Muscle layer of colon (tissue), 2 donors: ENCODE data around the gene ZNF32.
A peak's percentile ranks its signal among the peaks of the same experiment; 100 is the strongest.

Experiments used
- H3K27ac ChIP-seq: one replicate; pipeline ENCODE4 v1.7.0; 2013; ENCODE audit warnings: low read depth, mild to moderate bottlenecking, low read length, moderate library complexity
- H3K27me3 ChIP-seq, 2 donors: one replicate each; pipeline ENCODE4 v1.7.0; 2013; ENCODE audit warnings: low read length in 2 of 2, mild to moderate bottlenecking in 2 of 2; ENCODE audit not compliant: insufficient read depth in 2 of 2, control insufficient read depth in 1 of 2
- H3K36me3 ChIP-seq: one replicate; pipeline ENCODE4 v1.7.0; 2013; ENCODE audit warnings: mild to moderate bottlenecking, low read length; ENCODE audit not compliant: insufficient read depth
- H3K4me1 ChIP-seq: one replicate; pipeline ENCODE4 v1.7.0; 2013; ENCODE audit warnings: mild to moderate bottlenecking, low read length; ENCODE audit not compliant: insufficient read depth
- H3K4me3 ChIP-seq, 2 donors: one replicate each; pipeline ENCODE4 v1.7.0; 2013; ENCODE audit warnings: low read length in 2 of 2, low read depth in 1 of 2, mild to moderate bottlenecking in 1 of 2, moderate library complexity in 1 of 2
- H3K9ac ChIP-seq: one replicate; pipeline ENCODE4 v1.7.0; 2013; ENCODE audit warnings: low read length
- H3K9me3 ChIP-seq: one replicate; pipeline ENCODE4 v1.7.0; 2013; ENCODE audit warnings: mild to moderate bottlenecking, low read length
- donor health status: abdominal sarcoma.
- donor health status: Adenocarcinoma of cecum.

ZNF32 gene

GRCh38 chr10:43679509-43679908, 30.8 kb upstream of the ZNF32 start:
- Histone ChIP-seq H3K36me3 (no peaks in the 10 kb centered on the region), H3K4me1 (peaks cover 25% of the 10 kb centered on the region), H3K9ac (no peak overlapping the region), H3K27ac (no peak overlapping the region), H3K9me3 (no peaks in the 10 kb centered on the region), H3K27me3 (no peaks in the 10 kb centered on the region), H3K4me3 (no peak overlapping the region)

GRCh38 chr10:43678654-43679053, 30.0 kb upstream of the ZNF32 start:
- H3K9me3 ChIP-seq: no peaks in the 10 kb centered on the region
- no peak overlapping the region for H3K4me3 ChIP-seq
- no peaks in the 10 kb centered on the region for H3K27me3 ChIP-seq
- H3K27ac ChIP-seq: no peak overlapping the region
- H3K9ac ChIP-seq: no peak overlapping the region
- H3K36me3 ChIP-seq: no peaks in the 10 kb centered on the region
- peaks cover 28% of the 10 kb centered on the region for H3K4me1 ChIP-seq

- Histone ChIP-seq H3K4me1 (peaks cover 33% of the 10 kb centered on the region), H3K9me3 (no peaks in the 10 kb centered on the region), H3K4me3 (no peak overlapping the region), H3K9ac (no peak overlapping the region), H3K27ac (no peak overlapping the region), H3K27me3 (no peaks in the 10 kb centered on the region), H3K36me3 (no peaks in the 10 kb centered on the region)
These were observed 28.2 kb upstream of the ZNF32 start for GRCh38 chr10:43676901-43677300.

DNA sequence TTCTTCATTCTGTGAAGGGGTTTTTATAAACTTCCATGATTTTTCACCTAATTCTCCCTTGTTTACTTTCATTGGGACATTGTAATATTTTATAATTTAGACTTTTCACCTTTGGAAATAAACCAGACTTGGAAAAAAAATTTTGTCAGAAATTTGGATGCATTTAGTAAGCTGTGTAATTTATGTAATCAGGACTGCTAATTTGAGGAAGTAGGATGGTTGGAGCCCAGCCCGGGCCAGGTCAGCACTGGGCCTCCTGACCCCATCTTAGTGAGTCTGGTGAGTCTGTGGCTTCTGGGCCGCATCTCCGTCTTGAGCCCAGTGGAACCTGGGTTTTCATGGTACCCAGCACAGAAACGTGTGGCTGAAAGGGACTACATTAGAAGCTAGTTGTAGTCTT, 27.6 kb upstream of the ZNF32 start:
- Histone ChIP-seq H3K9ac (no peak overlapping the region), H3K4me1 (peaks cover 39% of the 10 kb centered on the region), H3K27me3 (no peaks in the 10 kb centered on the region), H3K4me3 (no peak overlapping the region), H3K36me3 (no peaks in the 10 kb centered on the region), H3K9me3 (no peaks in the 10 kb centered on the region), H3K27ac (no peak overlapping the region)

- Histone ChIP-seq H3K27ac (no peak overlapping the region), H3K36me3 (no peaks in the 10 kb centered on the region), H3K27me3 (no peaks in the 10 kb centered on the region), H3K9me3 (no peaks in the 10 kb centered on the region), H3K4me3 (no peak overlapping the region), H3K9ac (no peak overlapping the region), H3K4me1 (peaks cover 23% of the 10 kb centered on the region)
These were observed 26.0 kb upstream of the ZNF32 start for GRCh38 chr10:43674553-43675210.

GRCh38 chr10:43673471-43673870, 24.8 kb upstream of the ZNF32 start:
- Histone ChIP-seq H3K4me1 (peaks cover 15% of the 10 kb centered on the region), H3K9me3 (no peaks in the 10 kb centered on the region), H3K27ac (no peak overlapping the region), H3K27me3 (no peaks in the 10 kb centered on the region), H3K9ac (no peak overlapping the region), H3K4me3 (no peak overlapping the region), H3K36me3 (no peaks in the 10 kb centered on the region)

DNA sequence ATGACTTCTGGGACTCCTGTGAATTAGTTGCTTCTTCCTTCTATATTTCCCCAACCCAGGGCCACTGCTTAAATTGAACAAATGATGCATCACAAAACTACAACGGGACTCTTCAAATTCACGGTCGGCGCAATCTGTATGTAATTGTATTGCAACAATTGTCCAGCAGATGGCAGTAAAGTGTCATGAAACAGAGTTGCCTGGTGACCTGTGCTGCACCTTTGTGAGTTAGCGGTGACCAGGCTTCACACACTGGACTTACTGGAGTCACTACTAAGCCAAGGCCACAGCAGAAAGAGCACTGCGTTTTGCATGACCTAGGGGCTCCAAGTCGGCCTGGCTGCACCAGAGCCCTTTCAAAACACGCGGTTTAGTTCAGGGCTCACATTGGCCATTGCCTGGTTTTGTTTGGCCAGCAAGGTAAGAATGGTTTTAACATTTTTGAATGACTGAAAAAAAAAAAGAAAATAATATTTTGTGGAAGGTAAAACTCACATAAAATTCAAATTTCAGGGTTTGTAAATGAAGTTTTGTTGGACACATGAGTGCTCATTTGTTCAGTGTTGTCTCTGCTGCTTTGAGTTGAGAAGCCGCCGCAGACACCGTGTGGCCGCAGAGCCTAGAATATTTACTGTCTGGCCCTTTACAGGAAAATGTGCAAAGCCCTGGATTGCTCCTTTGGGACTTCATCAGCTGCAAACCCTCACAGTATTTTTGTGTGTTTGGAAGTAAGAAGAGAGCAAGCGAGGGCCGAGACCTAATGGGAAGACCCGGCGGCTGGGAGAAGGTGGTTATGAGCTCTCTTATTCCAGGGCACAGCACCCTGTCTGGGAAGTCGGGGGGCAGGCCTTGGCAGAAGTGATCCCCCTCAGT, 23.2 kb upstream of the ZNF32 start:
- Histone ChIP-seq H3K9me3 (no peaks in the 10 kb centered on the region), H3K27me3 (peaks cover 0 to 3% of the 10 kb centered on the region in 2 donors), H3K9ac (no peak overlapping the region), H3K4me3 (no peak overlapping the region), H3K4me1 (peaks cover 15% of the 10 kb centered on the region), H3K36me3 (no peaks in the 10 kb centered on the region), H3K27ac (no peak overlapping the region)

DNA sequence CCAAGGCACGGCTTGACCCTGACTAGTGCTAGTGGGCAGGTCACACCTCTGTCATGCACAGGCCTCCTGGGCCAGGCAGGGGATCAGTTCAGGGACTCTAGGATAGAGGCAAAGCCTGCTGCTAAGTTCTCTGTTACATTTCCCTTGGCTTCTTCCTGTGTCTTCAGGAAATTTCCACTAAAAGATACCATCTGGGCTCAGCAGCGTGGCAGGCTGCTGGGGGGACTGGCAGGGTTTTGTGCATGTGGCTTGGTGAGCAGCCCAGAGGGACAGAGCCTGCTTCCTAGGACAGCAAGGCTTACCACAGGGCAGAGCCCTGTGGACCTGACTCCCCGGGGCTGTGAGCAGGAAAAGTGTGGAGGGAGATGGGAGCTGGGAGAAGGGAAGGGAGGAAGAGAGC, 20.7 kb upstream of the ZNF32 start:
- no peak overlapping the region for H3K9ac ChIP-seq

GRCh38 chr10:43667761-43668386, 19.2 kb upstream of the ZNF32 start:
- peaks cover 6% of the 10 kb centered on the region for H3K4me1 ChIP-seq
- no peaks in the 10 kb centered on the region for H3K36me3 ChIP-seq
- peaks cover 0 to 3% of the 10 kb centered on the region in 2 donors for H3K27me3 ChIP-seq
- no peak overlapping the region for H3K27ac ChIP-seq
- H3K9ac ChIP-seq: no peak overlapping the region
- peak overlapping the region; percentile 32 to 42 for H3K4me3 ChIP-seq
- H3K9me3 ChIP-seq: no peaks in the 10 kb centered on the region

More for the DNA sequence above, 20.7 kb upstream of the ZNF32 start:
- H3K4me1 ChIP-seq: peaks cover 15% of the 10 kb centered on the region
- H3K27me3 ChIP-seq: peaks cover 0 to 3% of the 10 kb centered on the region in 2 donors
- H3K9me3 ChIP-seq: no peaks in the 10 kb centered on the region
- no peak overlapping the region for H3K4me3 ChIP-seq
- no peaks in the 10 kb centered on the region for H3K36me3 ChIP-seq
- no peak overlapping the region for H3K27ac ChIP-seq

GRCh38 chr10:43667317-43667731, 18.6 kb upstream of the ZNF32 start:
- Histone ChIP-seq H3K4me1 (peaks cover 6% of the 10 kb centered on the region), H3K27ac (no peak overlapping the region), H3K27me3 (peaks cover 0 to 3% of the 10 kb centered on the region in 2 donors), H3K36me3 (no peaks in the 10 kb centered on the region), H3K4me3 (peak overlapping the region; percentile 32 to 42), H3K9ac (no peak overlapping the region), H3K9me3 (no peaks in the 10 kb centered on the region)

- Histone ChIP-seq H3K9me3 (no peaks in the 10 kb centered on the region), H3K36me3 (no peaks in the 10 kb centered on the region), H3K4me3 (no peak overlapping the region), H3K27me3 (peaks cover 0 to 3% of the 10 kb centered on the region in 2 donors), H3K4me1 (peaks cover 3% of the 10 kb centered on the region), H3K9ac (no peak overlapping the region), H3K27ac (no peak overlapping the region)
These were observed 17.9 kb upstream of the ZNF32 start for GRCh38 chr10:43666552-43666951.
